Mucosa of gallbladder (tissue), 1 donor: ENCODE data around the gene EIF2A. TPM values are rescaled to one million over a fixed set of nuclear protein-coding genes. Genes with fewer than 3 reads are reported as not detected.
"Not testable (repeated sequence)": the region's sequence is repeated elsewhere in the genome, so short reads cannot be mapped to it uniquely, and the experiment has no call there.

ENCODE experiments used
- DNase-seq: peaks from one replicate; pipeline ENCODE4 v3.0.0-alpha.2; 2020; ENCODE audit warnings: low spot score
- total RNA-seq: library from RNA; stranded (reverse); gene quantifications from one replicate; pipeline ENCODE4 v1.2.1, GENCODE V29; 2021
- donor health status: DM: no; HTN: no; CAD: no.

Gene EIF2A
- total RNA-seq, 1 donor from 2014 or later = 63.4 TPM

DNA sequence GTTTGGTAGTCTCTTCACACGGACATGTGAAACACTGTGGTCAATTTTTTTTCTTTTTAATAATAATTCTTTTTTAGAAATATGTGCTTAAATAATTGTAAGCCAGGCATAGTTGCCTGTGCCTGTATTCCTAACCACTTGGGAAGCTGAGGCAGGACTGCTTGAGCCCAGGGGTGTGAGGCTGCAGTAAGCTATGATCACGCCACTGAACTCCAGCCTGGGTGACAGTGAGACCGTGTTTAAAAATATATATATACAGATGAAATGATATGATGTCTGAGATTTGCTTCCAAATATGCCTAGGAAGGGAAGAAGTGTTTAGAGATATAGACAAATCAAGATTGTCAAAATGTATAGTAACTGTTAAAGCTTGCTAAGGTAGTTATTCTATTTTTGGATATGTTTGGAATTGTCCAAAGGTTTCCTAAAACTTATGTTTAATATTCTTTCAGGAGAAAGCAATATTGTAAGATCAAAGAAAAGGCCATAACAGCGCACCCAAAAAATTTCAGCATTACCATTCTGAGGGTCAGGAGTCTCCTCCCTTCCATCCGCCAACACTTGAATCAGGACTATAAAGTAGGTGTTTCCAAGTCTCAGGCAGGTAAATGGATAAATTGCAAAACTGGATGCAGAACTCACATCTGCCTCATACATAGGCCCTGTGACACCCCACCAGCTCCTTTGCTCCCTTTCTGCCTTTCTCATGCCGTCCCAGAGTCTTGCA is 56.0 kb downstream of the EIF2A start:
- no peak for DNase-seq

DNA sequence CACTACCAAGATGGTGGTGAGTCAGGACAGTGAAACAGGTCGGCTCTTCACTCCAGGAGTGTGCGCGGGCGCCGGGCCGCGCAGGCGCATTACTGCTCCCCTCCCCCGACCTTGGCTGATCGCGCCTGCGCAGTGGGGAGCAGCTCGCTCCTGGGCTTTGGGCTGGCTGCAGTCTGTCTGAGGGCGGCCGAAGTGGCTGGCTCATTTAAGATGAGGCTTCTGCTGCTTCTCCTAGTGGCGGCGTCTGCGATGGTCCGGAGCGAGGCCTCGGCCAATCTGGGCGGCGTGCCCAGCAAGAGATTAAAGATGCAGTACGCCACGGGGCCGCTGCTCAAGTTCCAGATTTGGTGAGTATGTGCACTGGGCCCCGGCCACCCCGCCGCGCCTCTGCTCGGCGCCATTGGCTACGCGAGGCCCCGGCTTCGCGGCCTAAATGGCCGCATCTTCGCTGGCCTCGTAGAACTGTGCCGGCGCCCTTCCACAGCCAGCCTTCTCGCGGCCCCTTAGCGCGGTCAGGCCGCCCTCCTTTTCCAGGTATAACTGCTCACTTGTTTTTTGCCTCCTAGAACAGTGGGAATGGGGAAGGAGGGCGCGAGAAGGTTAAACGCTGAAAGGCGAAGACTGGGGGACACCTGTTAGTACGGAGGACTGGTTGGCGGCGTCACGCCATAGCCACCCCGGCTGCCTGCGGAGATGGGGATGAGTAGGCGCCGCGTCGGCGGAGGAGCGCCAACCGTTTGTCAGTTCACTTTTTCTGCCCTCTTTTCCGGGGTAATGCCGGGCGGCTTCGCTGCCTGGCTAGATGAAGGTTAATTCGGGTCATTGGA is 56.8 kb downstream of the EIF2A start, which contains the start of gene SELENOT:
TSS of gene SELENOT (plus strand) at position 169 of the 827 bp plus-strand sequence. CDS start at position 211, 42 bp downstream.
- peak; percentile 95 for DNase-seq

DNA sequence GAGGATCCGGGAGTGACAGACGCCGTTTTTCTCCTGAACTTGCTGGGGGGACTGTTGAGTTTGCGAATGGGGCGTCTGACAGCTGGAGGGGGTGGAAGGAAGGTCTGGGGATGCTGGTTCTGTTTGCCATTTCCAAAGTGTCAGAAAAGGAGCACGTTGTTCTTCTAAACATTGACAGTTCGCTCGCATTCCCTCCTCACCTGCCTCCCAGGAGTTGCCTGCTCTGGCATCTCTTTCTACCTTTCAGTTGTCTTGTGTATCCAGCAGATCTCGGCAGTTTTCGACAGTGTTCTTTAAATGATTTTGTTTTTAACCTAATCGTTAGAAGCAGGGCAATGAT is 57.4 kb downstream of the EIF2A start:
- no peak for DNase-seq

DNA sequence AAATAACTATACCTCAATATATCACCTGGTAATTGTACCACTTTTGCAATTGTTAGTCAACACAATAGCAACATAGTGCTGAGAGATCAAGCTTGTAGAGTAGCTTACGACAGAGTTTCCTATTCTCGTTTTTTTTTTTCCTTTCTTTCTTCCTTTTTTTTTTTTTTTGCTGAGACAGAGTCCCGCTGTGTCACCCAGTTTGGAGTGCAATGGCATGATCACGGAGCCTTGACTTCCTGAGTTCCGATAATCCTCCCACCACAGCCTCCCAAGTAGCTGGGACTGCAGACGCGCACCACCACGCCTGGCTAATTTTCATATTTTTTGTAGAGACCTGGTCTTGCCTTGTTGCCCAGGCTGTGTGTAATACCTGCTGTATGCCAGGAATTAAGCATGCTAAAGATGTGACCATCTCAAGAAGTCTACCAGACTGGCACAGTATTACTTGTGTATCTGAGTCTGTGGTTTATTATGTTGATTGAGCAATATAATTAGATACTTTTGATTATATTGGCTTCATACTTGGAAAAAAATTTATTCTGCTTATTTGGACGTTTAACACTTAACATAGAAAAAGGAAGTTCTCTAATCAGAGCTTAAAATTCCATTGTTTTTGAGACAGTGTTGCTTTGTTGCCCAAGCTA is 59.5 kb downstream of the EIF2A start:
- DNase-seq = no peak

DNA sequence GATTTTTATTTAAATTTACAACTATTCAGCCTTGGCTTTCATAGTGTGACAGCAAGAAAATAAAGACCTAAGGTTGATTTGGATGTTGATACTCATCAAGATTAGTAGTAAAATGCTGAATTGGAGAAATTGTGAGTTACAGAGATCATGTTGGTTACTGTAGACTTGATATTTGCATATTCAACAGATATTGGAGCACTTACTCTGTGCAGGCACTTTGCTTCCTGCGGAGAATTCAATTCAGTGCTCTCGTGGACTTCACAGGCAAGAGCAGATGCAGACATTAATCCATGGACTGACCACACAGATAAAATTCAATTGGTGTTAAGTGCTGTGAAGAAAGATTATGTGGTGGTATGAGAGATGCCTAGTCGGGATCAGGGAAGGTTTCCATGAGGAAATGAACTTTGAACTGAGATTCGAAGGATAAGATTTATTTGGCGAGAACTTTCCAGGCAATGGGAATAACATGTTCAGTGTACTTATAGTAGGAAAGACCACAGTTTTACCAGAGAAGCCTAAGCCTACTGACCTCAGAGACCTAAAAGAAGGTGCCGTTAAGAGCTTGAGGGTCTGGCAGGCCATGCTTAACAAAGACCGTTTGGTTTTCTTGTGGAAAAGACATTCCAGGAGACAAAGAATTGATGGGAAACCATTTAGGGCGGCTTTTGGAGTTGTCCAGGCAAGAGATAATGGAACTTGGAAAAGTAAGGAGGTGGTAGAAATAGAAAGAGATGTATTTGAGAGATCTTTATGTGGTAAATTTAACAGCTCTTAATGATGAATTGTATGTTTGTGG is 60.9 kb downstream of the EIF2A start:
- no peak for DNase-seq

DNA sequence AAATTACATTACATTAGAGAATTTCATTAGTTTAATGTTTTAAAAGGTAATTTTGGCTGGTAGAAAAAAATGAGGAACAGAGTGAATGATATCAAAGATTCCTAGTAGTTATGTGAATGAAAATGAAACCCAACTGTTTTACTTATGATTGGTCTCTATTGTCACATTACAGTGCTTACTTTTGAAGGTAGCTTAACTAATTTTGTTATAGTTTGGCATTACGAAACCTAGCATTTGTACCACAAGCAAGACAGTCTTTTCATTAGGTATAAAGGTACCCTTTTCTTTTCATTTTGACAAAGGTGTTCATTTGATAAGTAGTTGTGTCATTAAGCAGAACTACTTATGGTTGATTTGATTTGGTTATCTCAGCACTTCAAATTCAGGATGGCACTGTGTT is 63.4 kb downstream of the EIF2A start:
- no peak for DNase-seq

DNA sequence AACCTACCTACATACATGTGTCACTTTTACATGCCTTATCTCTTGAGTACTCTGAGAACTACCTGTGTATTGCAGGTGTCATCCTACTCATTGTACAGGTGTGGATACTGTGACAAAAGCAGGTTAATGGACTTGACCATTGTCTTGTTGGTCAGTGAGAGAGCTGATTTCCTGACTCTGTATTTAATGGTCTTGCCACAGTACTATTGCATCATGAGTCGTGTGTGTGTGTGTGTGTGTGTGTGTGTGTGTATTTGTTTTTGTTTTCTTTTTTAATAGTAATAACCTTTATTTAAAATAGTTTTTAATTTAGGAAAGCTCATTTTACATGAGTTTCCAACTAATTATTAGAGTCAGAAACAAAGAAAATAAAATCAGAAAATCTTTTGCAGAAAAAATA is 64.2 kb downstream of the EIF2A start:
- no peak for DNase-seq

DNA sequence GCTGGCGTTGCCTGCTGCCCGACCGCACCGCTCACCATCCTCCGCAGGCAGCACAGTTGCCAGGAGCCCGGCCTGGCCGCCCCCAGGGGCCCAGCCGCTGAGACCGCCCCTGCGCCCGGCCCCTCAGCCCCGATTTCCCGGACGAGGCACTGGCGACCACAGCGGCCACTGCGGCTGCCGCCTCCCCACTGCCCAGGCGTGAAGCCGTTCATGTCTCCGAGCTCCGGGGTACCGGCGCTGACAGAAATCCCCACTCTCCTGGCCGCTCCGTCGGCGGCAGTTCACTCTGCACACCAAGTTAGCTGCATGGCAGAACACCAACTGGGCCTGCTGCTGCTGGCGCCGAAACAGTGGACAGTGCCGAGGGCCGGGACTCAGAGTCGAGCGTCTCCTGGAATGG is 65.1 kb downstream of the EIF2A start:
- DNase-seq = no peak

DNA sequence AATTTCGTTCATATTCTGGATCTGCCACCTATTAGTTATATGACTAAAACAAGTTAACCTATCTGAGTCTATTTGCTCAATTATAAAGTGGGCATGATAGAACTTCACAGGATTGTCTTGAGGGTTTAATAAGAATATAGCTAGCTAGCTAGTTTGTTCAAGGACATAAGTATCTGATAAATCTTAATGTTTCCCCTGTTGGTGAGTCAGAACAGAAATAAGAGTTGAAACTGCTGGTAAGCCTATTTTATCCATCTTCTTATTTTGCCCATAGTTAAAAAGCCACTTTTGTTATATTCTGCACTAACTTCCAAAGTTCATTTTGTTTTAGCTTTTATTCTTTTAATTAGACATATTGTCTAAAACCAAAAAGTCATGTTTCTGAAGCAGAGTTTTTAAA is 65.9 kb downstream of the EIF2A start:
- no peak for DNase-seq

DNA sequence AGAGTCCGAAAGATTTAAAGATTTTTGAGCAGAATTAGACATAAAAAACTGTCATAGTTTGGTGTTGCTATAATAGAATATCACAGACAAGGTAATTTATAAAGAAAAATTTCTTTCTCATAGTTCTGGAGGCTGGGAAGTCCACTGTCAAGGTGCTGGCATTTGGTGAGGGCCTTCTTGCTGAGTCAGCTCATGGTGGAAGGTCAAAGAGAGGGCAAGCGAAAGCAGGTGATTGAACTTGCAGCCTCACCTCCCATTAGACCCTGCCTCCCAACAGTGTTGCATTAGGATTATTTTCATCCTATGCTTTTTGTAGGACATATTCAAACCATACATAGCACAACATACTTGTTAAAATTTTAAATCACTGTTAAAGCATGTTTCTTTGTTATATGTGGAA is 66.4 kb downstream of the EIF2A start:
- DNase-seq = no peak

DNA sequence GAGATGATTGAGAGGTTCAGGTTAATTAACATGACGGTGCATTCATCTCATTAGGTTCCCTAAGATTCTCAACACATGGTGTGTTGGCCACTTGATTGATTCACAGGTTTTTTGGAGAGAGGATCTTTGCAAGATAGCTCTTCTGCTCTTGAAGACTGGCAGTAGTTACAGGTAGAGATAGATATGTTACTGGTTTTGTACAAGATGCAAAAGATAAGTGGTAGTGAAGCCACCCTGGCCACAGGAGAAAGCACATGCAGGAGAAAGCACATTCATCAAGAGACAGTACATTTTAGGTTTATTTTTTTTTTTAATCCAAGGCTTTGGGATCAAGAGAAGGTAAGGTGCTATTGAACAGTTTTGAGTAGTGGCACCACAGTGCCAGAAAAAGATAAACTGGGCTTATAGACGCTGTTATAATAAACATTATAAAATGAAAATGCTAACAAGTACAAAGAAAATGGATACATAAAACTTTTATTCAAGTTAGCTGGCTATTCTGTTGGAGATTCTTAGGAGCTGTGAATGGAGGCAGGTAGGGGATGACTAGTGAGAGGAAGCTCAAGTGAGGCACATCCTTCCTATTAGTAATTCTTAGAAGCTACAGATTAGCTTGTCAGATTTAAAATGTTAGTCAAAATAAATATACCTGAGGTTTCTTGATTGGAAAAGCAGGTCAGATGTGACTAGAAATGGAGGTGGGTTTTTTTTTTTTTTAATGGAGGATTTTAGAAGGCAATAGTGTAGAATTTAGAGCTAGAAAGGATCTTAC is 67.3 kb downstream of the EIF2A start:
- DNase-seq = no peak

DNA sequence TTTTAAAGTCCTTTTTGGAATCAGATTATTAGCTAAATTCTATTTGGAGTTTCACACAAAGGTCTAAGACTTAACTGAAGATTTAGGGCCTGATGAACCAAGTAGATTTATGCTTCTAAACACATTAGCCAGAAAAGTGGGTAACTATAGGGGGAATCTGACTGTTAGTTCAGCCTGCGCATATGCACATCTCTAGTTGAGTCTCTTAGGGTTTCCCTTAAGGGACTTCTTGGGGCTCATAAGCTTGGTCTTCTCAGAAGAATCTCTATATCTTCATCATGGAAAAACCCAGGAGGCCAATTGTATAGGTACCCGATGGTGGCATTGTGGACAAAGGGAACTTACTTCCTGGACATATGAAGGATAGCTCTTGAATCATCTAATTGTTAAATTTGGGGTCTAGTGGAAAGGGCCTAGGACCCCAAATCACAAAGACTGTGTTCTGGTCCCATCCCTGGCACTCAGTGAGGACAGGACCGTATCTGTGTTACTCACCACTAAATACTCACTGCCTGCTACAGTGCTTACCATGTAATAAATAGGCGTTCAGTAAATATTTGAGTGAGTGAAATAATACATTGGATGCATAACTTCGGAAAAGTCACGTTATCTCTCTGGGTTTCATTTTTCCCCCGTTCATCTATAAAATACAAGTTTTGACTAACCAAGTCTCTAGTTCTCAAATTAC is 73.6 kb downstream of the EIF2A start:
- no peak for DNase-seq

DNA sequence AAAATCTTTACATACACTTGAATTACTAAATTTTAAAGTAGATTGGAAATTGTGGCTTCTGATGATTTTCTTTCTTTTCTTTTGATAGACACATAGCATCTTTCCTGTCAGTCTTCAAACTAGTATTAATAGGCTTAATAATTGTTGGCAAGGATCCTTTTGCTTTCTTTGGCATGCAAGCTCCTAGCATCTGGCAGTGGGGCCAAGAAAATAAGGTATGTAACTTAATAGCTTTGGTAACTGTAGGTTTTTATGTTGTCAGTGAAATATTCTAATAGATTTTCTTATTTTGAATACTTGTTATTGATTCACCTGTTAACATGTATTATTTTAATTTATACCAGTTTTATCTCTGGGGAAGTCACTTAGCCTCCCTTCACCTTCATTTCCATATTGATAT is 76.4 kb downstream of the EIF2A start:
- not testable (repeated sequence) for DNase-seq

DNA sequence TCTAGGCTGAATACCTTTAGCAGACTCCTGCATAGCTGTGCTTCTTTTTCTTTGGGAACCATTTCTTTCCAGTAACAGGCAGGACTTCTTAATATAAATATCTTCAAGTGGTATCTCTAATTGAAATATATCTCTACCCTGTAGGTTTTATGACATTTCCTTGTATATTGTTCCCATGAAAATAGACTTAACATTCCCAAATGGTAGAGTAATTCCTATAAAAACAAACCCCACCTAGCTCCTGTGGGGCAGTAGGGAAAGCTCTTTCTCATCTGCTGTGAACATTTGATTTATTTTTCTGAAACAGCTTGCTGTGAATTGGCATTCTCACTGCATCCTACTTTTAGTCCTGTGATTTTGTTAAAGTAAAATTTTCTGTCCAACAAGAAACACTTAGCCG is 77.4 kb downstream of the EIF2A start:
- DNase-seq = no peak

DNA sequence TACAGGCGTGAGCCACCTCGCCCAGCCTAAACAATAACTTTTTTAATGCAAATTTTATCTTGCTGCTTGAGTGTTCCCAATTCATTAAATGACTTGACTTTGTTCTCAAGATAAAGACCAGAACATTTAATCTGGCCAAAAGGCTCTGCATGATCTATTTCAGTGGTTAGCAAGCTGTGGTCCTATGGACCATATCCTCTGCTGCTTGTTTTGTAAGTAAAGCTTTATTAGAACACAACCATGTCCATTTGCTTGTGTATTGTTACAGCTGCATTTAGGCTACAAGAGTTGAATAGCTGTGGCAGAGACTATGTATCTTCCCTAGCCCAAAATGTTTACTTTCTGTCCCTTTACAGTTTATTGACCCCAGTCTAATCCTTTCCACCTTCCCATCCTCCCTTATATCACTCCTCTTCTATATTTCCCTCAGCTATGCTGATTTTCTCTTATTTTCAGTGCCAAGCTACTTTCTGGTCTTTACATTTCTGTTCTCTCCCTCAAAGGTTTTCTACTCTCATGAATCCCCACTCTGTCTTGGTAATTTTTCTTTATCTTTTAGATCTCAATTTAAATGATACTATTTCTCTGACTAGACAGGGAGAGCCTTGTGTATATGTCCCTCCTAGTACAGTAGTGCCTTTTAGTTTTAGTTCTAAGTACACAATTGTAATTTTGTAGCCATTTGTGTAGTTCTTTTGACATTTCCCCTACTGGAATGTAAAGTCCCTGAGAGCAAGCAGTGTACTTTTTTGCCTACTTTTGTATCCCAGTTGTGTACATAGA is 79.8 kb downstream of the EIF2A start:
- no peak for DNase-seq

DNA sequence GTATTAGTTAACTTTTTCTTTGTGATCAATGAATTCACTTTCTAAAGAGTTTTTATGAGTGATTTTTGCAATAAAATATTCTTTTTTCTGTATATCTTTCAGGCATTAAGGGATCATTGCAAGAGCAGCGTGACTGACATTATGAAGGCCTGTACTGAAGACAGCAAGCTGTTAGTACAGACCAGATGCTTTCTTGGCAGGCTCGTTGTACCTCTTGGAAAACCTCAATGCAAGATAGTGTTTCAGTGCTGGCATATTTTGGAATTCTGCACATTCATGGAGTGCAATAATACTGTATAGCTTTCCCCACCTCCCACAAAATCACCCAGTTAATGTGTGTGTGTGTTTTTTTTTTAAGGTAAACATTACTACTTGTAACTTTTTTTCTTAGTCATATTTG is 81.0 kb downstream of the EIF2A start:
- no peak for DNase-seq

DNA sequence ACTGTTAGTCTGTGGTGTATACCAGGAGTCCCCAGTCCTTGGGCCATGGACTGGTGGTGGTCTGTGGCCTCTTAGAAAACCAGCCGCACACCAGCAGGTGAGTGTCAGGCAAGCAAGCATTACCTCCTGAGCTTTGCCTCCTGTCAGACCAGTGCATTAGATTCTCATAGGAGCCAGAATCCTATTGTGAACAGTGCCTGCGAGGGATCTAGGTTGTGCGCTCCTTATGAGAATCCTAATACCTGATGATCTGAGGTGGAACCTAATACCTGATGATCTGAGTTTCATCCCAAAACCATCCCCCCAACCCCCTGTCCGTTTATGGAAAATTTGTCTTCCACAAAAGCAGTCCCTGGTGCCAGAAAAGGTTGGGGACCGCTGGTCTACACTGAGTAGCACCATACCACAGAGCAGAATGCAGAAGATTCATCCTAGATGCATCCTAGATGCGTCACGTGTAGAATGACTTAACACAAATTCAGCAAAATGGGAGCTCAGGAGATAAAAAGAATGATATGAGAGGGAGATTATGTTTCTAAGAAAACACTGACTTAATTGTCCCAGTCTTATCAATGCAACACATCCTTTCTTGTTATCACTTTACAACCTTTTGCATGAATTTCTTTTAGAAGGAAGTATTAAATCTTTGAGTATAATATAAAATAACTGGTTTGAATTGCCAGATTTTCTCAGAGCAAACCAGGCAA is 85.1 kb downstream of the EIF2A start:
- no peak for DNase-seq

DNA sequence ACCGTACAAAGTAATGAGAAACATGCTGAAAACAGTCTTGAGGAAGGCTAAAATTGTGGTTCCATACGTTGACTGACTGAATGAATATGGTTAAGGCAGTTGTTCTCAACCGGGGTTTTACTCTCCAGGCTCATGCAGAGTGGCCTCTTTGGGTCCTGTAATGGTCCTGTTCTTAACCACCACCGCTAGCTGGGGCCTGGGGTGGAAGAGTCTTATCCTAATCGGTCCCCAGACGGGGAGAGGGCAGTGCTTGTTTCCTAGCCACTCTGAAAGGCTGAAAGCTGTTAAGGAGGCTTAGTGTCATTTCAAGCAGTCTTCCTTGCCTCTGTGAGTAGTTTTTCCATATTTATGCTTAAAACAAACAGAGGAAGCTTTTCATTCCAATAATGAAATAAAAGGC is 88.5 kb downstream of the EIF2A start:
- DNase-seq = no peak

DNA sequence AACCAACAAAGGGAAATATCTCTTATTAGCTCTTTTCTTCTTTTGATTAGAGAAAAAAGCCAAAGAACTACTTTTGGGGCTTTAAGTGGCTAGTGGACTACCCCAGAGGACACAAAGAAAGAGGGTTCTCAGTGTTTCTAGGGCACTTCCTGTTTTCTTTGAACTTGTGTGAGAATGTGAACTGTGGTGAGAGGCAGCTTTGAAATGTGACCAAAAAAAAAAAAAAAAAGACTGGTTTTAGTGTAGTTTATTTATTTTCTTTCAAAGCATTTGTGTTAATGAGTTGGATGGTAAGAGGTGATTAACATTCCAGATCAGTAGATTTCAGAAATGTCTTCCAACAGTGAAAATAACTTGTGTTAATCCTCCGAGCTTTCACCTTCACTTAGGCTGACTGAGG is 88.9 kb downstream of the EIF2A start:
- no peak for DNase-seq
